Ramos (cell line): ENCODE data around the gene KDM4C.

Experiments used
- in situ Hi-C: fragments of 300-500 bp; cut with MboI; formaldehyde crosslinking; loops from one replicate; pipeline ENCODE4 v1.14.3; 2022; ENCODE audit warnings: low sequenced_read_pairs; ENCODE audit not compliant: unreplicated experiment

KDM4C gene

DNA sequence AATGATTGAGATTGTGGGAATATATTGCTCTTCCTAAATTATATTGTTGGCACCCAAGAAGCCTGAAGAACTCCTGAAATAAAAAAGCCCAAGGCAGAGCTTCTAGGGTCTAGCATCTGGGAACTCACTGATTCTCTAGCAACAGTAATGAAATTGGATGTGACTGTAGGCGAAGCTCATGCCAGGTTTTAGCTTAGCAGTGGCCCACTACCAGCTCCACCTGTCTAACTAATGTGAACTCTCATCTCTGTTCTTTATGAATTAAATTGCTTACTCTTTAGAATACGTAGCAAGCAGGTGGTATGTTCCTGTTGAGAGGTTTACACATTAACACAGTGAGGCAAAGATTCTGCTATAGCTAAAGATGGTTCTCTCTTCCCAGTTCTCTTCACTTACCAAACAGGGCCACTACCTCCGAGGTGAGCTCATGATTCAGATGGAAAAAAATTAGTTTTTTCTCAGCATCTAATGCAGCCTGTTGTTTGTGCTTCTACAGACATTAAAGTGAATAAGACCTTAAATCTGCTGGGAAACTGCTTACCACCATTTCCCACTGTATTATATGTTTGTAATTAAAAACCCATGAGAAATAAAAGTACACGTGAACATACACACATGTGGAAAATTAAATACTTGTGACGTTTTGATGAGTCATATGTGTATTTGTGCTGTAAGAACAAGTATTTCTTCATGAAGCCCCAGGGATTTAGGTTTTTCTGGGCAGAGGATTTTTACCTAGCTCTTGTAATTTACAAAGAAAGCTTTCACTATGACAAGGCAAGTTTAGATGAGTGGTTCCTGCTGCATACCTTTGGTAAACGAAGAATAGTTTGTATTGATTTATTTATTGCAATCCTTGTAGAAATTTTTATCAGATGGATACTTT lies 360.1 kb downstream of the KDM4C start:
- in situ Hi-C loops, result no loop called here

DNA sequence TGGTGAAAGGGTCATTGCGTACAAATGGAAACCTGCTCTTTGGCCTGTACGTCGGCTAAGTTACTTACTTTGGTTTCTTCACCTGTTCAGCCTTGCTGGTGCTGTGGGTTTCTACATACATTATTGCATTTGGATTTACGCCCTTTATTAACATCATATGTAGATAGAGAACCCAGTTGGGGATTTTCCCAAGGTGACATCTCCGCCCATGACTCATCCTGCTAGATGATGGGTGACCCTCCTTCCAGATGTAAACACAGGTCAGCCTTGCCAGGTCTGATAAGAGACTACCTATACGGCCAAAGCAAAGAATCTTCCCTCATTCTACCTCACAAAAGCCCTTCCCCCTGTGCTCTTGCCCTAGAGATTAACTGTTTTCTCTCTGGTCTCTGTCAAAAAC lies 360.9 kb downstream of the KDM4C start:
- in situ Hi-C loops, result no loop called here

DNA sequence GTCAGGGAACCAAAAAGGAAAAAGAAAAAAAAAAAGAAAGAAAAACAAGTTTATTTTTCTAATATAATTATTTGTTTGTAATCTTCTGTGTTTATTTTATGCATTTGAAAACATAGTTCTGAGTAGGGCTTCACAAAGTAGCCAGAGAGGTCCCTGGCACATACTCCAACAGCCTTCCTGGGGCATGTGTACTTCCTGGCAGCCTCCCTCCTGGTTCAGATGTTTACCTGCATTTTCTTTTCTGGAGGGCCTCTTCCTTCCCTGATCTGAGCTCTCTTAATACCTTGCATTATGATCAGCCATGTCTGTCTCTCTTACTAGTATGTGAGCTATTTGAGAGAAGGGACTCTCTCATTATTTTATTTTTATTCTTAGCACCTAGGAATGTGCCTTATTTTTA lies 361.8 kb downstream of the KDM4C start:
- in situ Hi-C loops, result no loop called here

DNA sequence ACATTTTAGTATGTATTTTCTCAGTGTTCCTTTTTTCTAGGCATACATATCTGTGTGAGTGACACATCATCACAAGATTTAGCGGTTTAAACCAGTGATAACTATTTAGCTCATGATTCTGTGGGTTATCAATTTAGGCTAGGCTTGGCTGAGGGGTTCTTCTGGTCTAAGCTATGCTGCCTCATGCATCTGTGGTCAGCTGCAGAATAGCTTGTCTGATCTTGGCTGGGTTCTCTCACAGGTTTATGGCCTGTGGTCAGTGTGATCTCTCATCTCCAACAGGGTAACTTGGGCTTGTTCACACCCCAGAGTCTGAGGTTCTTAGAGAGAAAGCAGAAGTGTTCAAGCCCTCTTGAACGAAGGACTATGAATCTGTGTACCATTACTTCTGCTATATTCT lies 363.3 kb downstream of the KDM4C start:
- in situ Hi-C loops, result no loop called here

DNA sequence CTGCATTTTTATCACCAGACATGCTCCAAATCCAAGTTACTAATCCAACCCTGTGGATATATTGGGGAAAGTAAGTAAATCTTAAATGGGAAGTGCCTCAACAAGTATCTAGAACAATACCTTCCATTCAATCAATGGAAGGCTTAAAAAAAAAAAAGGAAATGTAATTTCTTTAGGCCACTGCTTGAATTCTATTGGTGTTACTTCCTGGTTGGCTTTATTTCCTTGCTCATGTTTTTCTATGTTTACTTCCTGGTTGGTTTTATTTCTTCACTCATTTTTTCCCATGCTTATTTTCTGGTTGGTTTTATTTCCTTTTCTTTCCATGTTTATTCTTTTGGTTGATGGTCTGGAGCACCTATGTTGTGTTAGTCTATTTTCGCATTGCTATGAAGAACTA lies 363.9 kb downstream of the KDM4C start:
- in situ Hi-C loops, result no loop called here

DNA sequence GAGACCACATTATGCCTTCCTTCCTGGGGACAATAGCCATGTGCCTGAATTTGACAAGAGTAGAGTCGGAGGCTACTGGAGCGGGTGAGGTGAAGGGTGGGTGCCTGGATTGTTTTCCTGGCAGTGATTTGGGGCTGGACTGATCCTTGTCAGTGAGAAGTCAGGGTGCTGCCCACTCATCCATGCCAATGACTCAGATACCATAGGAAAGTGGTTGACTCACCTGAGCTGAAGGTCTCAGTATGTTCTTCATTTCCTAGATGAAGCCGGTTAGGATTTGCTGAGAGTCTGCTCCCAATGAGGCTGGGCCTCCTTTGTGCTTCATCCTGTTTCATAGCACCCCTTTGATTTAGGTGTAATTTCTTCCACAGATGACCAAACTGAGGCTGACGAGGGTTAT lies 366.0 kb downstream of the KDM4C start:
- in situ Hi-C loops, result no loop called here

DNA sequence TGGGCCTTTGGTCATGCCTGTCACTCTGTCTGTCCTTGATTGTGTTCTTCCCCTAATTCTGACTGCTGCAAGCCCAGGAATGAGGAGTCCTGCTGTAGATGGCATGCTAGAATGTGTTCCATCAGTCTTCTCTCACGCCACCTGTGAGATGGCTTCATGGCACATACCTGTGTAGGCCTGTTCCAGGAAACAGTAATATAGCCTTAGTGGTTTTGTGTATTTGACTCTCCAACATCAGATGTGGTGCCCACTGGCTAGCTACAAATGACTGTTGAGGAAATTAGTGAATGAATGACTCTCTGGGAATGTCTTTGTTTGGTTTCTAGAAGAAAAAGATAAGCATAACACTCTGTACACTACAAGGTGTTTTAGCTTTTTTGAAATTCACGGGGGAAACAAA lies 367.5 kb downstream of the KDM4C start:
- in situ Hi-C loops, result no loop called here

DNA sequence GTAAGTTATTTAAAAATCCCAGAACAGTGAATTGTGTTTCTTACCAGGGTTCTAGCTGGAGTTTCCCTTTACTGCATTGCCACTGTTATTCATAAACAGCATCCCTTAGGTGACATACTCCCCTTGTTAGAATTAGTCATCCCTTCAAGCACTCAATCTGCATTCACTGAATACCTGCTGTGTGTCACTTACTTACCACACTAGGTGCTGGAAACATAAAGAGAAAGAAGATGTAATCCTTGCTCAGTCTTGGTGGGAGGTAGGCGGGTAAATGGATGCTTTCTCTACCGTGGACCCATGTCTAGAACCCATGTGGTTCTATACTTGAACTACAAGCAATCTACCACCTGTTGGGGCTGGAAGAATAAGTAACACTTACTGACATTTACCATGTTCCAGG lies 371.6 kb downstream of the KDM4C start:
- in situ Hi-C loops, result no loop called here

DNA sequence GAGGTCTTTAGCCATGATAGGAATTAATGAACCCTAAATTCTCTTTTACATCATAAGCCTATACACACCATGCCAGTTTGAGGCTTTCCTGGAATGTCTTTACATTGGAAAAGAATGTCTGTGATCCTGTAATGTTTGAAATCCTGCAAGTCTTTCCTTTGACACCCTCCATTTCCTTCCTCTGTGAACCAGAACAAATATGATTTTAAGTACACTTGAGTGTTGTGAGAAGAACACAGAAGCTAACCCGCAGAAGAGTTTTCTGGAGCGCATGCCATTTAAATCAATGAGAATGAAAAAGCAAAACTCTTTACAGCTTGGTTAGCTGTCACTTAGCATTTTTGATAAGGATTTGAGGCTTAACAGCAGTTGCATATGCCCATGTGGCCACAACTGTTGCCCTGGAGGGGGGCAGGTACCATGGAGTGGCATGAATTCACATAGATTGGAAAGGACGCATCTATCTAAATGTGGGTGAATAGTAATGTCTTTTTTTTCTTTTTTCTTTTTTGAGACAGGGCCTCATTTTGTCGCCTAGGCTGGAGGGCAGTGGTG lies 372.6 kb downstream of the KDM4C start:
- in situ Hi-C loops, result no loop called here

DNA sequence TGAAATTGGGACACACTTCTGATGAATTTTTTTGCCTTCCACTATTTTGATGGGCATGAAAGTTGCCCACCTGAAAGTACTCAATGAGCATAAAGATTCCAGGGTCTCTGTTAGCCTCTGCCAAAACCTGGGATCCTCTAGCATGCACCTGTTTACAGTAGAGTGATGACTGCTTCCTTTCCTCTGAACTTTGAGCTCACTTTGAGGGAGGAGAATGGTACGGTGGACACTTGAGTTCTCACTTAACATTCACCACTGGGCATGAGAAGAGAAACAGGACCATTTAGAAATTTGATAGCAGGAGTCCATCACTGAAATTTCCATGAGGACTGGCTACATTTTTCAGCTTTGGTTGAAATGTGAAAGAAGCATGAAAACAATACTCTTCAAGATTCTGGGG lies 374.8 kb downstream of the KDM4C start:
- in situ Hi-C loops, result no loop called here

DNA sequence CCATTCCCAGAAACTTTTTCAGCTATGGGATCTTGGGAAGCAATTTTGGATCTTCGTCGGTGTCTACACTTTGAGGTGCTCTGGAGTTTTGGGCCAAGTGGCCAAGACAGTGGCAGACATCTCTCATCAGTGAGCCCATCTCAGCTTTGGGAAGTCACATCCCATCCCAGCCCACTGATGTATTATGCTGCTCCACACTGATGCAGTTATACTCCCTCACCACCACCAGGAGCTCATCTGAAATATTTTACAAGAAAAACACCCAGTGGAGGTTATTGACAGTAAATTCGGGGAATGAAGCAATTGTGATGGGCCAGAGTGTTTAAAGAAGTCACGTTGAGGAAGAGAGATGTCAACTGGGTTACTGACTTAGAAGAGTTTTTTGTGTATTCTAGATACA lies 378.0 kb downstream of the KDM4C start:
- in situ Hi-C loops, result no loop called here

DNA sequence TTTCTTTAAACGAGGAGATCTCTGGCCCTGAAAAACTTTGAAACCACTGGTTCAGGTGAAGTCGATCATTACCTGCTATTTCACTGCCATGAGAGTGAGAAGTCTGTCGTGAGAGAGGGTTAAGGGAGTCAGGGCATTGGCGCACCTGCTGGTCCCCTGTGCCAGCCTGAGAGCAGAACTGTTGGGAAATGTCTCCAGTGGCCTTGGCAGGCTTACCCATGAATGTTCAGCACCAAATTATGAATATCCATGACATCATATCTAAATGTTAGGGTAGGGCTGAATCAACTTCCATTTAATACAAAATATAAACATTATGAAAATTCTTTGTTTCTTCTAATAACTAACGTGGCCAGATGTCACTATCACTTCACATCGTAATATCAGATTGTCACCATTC lies 379.3 kb downstream of the KDM4C start:
- in situ Hi-C loops, result no loop called here

DNA sequence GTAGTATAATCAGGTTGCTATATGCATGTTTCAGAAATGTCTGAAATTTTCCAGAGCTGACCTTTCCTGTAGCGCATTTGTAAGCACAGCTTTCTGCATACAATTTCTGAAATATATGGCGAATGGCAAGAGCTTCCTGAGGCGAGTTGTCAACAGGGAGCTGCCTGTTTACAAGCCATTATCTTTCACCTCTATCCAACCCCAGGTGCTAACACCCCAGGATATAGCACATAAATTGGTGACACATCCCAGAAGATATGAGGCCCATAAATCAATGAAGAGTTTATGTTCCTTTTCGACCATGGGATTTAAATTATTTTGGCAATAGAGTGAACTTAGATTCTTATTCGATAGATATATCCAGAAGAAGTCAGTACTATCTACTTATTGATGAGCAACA lies 379.8 kb downstream of the KDM4C start:
- in situ Hi-C loops, result no loop called here

DNA sequence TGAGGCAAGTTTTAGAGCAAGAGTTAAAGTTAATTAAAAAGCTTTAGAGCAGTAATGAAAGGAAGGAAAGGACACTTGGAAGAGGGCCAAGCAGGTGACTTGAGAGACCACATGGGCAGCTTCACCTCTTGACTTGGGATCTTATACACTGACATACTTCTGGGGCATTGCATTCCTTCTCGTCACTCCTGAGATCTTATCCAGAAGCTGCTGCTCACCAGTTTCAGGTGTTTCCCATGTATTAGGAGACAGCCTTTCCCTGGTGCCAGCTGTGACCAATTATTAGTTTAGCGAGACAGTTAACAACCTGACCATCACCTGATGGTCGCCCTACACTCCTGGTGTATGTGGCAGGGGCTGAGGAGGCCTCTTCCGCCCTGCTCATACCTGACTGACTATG lies 382.1 kb downstream of the KDM4C start:
- in situ Hi-C loops, result no loop called here

DNA sequence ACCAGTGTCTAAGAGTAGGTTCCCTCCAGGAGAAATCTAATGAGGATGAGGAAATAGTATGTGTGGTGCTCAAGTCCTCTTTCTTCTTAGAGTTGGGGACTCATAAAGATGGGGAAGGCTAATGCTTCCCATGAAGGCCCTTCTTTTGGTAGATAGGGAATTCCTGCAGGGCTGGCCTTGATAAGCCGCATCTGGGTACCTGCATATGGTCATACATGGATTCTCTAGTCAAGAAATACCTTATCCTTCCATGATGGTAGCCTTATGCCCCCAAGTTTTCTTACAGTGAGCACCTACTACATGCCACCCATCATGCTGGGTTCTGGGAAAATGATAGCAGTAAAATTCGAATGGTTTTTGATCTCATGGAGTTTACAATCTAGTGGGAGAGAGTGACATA lies 382.6 kb downstream of the KDM4C start:
- in situ Hi-C loops, result no loop called here

DNA sequence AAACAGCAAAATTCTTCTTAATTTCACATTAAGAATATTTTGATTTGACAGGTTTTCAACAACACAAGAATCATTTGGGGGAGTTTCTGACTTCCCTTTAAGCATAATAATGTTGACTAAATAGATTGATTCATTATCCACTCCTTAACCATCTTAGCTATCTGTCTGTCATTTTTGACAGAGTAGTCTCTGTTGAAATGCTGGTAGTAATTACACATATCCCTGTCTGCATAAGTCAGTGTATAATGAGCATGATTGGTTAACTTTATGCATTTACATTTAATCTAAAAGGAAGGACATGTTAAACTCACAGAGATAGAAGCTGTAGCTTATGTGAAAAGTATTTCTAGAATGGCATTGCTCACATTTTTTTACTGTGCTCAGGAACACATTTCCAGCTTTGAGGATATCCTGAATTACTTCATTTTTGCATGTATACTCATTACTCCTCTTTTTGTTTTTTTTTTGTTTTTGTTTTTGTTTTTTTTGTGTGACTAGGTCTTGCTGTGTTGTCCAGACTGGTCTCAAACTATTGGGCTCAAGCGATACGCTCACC lies 385.9 kb downstream of the KDM4C start:
- in situ Hi-C loops, result no loop called here

DNA sequence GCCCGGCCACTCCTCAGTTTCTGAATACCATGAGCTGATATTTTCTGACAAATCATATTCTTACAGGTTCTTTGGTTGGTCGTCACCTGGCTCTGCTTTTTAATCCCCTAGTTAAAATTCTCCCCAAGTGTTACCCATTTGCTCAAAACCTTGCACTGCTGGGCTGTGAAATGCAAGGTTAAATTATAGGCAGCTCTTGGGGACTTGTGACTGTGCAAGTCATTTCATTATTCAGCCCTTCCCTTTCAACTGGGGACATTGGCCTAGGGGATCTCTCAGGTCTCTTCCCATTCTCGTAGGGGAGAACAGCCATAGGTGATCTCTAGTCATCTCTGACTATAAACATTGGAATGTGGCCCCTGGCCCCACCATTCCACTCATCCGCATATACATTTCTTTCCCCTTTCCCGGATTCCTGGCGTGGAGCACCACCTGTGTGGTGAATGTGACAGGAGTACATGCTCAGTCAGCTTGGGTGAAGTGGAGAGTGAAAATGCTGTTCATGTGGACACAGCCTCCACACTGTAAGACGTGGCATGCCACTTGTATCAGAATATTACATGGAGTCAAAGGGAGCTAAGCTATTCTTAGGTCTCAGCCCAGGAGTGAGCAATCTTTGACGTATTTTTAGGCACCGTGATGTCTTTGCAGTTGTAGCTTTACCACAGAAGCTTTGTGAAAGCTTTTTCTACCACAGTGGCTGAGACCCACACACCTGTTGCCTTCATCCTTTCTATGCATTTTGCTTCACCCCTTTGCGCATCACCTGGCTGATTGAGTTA lies 386.7 kb downstream of the KDM4C start:
- in situ Hi-C loops, result no loop called here

DNA sequence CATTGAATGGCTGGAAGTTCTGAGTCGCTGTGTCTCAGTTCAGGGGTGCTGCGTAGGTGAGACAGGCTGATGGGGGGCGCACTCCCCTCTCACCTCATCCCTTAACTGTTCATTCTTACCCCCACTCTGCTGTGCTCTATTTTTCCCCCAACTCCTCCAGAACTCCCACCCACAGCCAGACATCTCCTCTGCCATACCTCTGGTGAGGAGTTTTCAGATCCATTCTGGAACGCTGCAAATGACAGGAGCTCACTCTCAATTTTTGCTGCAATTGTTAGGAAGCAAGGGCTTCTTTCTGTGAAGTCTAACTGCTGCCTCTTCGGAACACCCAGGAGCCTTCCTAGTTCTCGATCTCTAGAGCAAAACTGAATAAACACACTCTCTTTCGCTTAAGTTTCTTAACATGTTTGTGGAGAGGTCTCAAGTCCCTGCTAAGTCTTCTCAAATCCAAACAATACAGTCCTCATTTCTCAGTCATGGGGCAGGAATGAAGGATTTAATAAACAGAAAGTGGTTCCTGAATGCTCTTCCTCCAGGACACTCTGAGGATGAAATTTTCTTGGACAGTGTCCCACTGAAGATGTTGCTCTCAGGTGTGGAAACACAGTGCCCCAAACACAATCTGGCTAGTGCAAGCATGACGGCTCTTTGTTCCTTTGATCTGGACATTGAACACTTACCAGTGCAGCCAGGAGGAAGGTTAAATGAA lies 387.7 kb downstream of the KDM4C start:
- in situ Hi-C loops, result no loop called here

DNA sequence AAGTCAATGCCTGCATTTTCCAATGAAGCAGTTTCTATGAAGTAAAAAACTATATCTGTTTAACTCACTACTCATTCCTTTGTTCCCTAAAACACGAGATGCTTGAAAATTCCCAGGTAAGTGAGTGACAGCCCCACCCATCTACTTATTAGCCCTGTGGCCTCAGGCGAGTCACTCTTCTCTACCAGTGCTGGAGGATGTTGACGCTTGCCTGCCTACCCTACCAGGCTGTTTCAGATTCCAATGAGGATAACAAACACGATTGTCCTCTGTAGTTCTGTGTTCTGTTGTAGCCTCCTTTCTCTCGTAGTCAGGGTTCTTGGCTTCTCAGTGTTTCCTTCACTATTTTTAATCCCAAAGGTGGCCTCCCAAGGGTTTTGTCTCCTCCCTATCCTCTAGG lies 388.8 kb downstream of the KDM4C start:
- in situ Hi-C loops, result no loop called here
